Muscle of arm (tissue), 14 donors: ENCODE data around the gene GALNT16. TPM values are rescaled to one million over a fixed set of nuclear protein-coding genes. Genes with fewer than 3 reads are reported as not detected.
A peak's percentile ranks its signal among the peaks of the same experiment; 100 is the strongest.
"Not testable (repeated sequence)": the region's sequence is repeated elsewhere in the genome, so short reads cannot be mapped to it uniquely, and the experiment has no call there.

Experiments
- DNase-seq: peaks from one replicate; pipeline ENCODE4 v3.0.0-alpha.2; 2013
- long read RNA-seq, 11 donors: transcript quantifications; one replicate each; lab custom pipeline, GENCODE V29; 2026
- polyA plus RNA-seq, 12 donors: library from polyadenylated mRNA; unstranded; fragments of 120-200 nt; gene quantifications; one replicate each; pipeline ENCODE4 v1.2.1, GENCODE V29; 2013; ENCODE audit not compliant: insufficient read length in 12 of 12

Gene GALNT16
- 10 to 100 TPM in 11 of 12 donors, not detected in 1; 21.3 to 64.5 (median 28.7) TPM for polyA plus RNA-seq
- long read RNA-seq, donor 1 = 0 reads
- long read RNA-seq, donor 2, full-length matches to known transcripts = 4 of 4 reads
- long read RNA-seq, donor 2, partial matches to known transcripts = 0 of 4 reads
- long read RNA-seq, donor 2, other reads (novel, unspliced or antisense) = 0 of 4 reads
- long read RNA-seq, donor 3, full-length matches to known transcripts = 2 of 7 reads
- long read RNA-seq, donor 3, partial matches to known transcripts = 5 of 7 reads
- long read RNA-seq, donor 3, other reads (novel, unspliced or antisense) = 0 of 7 reads
- long read RNA-seq, donor 4 = 0 reads
- long read RNA-seq, donor 5, full-length matches to known transcripts = 6 of 6 reads
- long read RNA-seq, donor 5, partial matches to known transcripts = 0 of 6 reads
- long read RNA-seq, donor 5, other reads (novel, unspliced or antisense) = 0 of 6 reads
- long read RNA-seq, donor 6, full-length matches to known transcripts = 3 of 3 reads
- long read RNA-seq, donor 6, partial matches to known transcripts = 0 of 3 reads
- long read RNA-seq, donor 6, other reads (novel, unspliced or antisense) = 0 of 3 reads
- long read RNA-seq, donor 7, partial matches to known transcripts = 0 of 1 reads
- long read RNA-seq, donor 7, other reads (novel, unspliced or antisense) = 0 of 1 reads
- long read RNA-seq, donor 8, full-length matches to known transcripts = 4 of 4 reads
- long read RNA-seq, donor 8, partial matches to known transcripts = 0 of 4 reads
- long read RNA-seq, donor 8, other reads (novel, unspliced or antisense) = 0 of 4 reads
- long read RNA-seq, donor 9, full-length matches to known transcripts = 3 of 3 reads
- long read RNA-seq, donor 9, partial matches to known transcripts = 0 of 3 reads
- long read RNA-seq, donor 9, other reads (novel, unspliced or antisense) = 0 of 3 reads
- long read RNA-seq, donor 10, full-length matches to known transcripts = 5 of 148 reads
- long read RNA-seq, donor 10, partial matches to known transcripts = 32 of 148 reads
- long read RNA-seq, donor 10, other reads (novel, unspliced or antisense) = 111 of 148 reads
- long read RNA-seq, donor 11, full-length matches to known transcripts = 3 of 3 reads
- long read RNA-seq, donor 11, partial matches to known transcripts = 0 of 3 reads
- long read RNA-seq, donor 11, other reads (novel, unspliced or antisense) = 0 of 3 reads

DNA sequence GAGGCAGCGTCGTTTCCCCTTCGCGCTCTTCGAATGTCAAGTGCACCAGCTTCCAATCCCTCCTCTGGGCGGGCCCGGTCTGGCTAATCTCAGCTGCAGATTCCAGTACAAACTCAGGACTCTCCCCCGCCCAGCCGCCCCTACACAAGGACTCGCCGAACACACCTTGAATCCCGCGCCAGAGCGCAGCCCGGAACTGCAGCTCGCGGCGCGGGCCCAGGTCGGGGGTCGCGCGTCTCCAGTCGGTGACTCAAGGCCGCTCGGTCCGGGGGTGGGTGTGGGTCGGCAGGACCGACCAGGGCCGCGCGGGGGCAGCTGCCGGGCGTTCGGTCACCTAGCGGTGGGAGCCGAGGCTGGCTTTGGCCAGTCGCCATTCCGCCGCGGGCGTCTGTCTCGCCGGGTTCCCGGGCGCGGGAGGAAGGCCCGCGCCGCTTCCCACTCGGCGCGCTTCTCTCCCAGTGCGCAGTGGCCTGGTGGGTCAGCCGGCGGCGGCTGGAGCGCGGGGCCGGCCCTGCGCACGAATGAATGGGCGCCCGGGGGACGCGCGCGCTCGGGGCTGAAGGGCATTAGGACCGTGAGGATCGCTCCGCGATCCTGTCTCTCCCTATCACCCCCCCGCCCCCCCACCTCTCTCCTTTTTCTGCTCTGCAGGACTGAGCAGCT is at the start of gene GALNT16:
Gene GALNT16, plus strand, starts transcription at position 632 of the 663 bp plus-strand sequence. CDS start 133 bp downstream, outside the sequence.
- peak; percentile 62 for DNase-seq

DNA sequence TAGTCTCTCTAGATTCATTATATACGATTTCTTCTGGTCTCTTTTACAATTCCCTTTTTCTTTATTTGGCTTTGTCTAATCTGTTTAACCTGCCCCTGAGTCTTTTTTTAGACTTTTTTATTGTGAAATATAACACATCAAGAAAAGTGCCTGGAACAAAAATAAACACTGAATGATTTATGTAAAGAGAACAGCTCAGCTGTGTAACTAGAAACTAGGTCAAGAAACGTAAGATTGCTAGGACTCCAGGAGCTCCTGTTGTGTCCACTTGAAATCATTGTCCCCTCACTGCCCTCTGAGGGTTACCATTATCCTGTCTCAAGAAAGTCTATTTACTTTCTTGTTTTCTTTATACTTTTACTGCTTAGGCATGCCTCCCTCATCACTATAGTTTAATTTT is 45.6 kb upstream of the GALNT16 start:
- no peak for DNase-seq

DNA sequence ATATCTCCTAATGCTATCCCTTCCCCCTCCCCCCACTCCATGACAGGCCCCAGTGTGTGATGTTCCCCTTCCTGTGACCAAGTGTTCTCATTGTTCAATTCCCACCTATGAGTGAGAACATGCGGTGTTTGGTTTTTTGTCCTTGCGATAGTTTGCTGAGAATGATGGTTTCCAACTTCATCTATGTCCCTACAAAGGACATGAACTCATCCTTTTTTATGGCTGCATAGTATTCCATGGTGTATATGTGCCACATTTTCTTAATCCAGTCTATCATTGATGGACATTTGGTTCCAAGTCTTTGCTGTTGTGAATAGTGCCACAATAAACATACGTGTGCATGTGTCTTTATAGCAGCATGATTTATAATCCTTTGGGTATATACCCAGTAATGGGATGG is 42.3 kb upstream of the GALNT16 start:
- not testable (repeated sequence) for DNase-seq

GRCh38 chr14:69224946-69225345 is 35.0 kb upstream of the GALNT16 start:
- no peak for DNase-seq

DNA sequence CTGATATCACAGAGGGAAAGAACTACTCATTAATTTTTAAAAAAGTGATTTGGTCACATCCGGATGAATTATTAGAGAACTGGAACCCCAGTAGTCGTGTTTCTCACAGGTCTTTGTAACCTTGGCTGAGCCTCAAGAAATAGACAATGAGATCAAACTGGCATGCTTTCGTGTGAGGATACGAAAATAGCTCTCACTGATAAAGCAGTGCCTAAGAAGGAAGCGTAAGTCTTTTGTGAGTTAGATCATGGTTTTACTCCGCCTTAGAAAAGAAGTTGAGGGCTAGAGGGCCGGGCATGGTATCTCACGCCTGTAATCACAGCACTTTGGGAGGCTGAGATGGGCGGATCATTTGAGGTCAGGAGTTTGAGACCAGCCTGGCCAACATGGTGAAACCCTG is 33.8 kb upstream of the GALNT16 start:
- no peak for DNase-seq

- no peak for DNase-seq
Observed at GRCh38 chr14:69226736-69227135, 33.2 kb upstream of the GALNT16 start.

DNA sequence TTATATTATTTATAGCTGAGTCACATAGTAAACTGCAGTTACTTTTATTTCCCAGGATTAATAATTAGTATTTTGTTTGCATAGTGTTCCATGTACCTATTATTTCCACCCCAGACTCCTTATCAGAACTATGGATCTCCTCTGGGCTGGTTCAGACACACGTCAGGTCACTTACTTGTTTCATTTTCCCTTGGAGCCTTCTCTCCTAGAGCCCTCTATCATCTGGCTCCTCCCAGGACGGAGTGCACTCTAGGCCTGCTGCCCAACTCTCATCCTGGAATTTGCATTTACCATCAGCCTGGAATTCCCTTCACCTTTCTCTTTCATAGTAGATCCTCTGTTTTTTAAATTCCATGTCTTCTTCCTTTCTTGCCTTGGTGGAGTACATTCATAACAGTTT is 28.5 kb upstream of the GALNT16 start:
- DNase-seq = no peak

DNA sequence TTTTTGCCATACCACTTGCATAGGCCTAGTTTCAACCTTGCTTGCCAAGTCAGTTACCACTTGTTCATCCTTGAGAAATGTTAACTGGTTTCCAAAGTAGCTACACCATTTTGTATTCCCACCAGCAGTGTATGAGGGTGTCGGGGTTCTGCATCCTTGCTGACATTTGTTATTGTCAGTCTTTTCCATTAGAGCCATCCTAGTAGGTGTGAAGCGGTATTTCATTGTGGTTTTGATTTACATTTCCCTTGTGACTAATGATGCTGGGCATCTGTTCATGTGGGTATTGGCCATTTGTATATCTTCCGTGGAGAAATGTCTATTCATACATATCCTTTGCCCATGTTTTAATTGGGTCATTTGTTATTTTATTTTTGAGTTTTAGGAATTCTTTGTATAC is 27.6 kb upstream of the GALNT16 start:
- no peak for DNase-seq

DNA sequence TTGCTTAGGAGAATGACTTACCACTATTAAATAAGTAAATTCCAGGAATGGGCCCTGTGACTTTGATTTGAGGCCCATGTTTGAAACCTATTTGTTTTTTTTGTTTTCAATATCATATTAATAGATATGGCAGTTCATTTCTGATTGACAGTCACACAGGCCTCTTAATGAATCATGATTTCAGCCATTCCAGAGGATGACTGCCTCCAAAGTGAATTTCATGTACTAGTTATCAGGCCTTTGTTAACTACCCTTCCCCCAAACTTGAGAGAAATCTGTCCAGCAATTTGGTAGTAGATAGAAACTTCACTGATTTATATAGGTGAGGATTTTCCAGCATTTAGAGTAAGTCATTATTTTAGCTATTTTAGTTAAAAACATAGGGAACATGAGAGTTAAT is 25.9 kb upstream of the GALNT16 start:
- DNase-seq = no peak

GRCh38 chr14:69235708-69236107 is 24.2 kb upstream of the GALNT16 start:
- no peak for DNase-seq

- no peak for DNase-seq
Observed at GRCh38 chr14:69237142-69237541, 22.8 kb upstream of the GALNT16 start.

DNA sequence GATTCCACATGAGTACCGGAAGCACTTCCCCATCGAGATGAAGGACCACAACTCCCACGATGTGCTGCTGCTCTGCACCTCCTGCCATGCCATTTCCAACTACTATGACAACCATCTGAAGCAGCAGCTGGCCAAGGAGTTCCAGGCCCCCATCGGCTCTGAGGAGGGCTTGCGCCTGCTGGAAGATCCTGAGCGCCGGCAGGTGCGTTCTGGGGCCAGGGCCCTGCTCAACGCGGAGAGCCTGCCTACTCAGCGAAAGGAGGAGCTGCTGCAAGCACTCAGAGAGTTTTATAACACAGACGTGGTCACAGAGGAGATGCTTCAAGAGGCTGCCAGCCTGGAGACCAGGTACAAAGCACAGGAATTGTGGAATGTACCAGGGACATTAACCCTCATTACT is 22.4 kb upstream of the GALNT16 start:
- no peak for DNase-seq

DNA sequence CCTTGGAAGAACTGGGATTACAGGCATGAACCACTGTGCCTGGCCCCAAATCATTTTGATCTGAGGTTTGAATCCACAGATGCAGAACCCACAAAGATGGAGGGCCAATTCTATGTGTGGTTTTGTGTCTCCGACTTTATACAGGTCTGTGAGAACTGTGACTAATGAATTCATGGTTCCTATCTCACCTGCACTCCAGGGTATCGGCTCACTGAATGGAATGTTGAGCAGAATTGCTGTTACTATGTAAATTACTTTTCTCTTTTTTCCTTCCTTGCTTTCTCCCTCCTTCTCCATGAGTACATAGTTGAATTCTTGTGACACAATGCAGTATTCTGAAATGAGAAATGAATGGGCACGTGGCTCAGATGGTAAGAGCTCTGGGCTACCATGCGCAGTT is 21.1 kb upstream of the GALNT16 start:
- DNase-seq = no peak

GRCh38 chr14:69240527-69241173 is 19.3 kb upstream of the GALNT16 start:
- DNase-seq = no peak

DNA sequence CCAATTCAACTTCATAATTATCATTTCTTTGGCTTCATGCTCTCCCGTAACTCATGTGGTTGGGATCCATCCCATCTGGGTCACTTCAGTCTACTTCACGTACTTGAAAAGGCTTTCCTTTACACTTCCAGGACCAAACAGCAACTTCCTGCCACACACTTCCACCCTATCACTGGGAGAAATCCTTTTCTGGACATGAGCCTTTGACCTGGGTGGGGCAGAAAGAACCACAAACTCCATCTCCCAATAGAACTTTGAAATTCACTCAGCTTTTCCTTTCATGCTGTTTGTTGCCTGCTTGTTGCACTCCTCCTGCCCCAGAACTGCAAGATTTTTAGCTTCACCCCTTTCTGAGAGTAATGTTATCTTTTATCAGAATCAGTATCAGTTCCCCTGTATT is 18.4 kb upstream of the GALNT16 start:
- DNase-seq = no peak

GRCh38 chr14:69242311-69243224 is 17.4 kb upstream of the GALNT16 start:
- DNase-seq = peak; percentile 77

DNA sequence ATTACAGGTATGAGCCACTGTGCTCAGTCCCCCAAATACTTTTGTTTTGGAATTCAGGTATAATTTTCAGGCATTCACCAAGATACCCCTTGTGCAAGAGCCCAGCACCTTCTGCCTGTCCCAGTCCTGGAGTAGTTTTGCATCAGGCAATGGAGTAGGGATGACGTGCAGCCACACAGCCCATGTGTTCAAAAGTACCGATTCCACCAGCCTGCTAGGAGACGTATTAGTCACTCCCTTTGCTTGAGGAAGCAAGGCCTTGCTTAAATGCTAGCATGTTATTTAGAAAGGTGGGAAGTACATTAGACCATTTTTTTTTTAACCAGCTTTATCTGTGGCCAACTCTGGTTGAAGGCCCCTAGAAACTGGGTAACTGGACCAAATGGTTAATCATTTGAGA is 15.0 kb upstream of the GALNT16 start:
- DNase-seq = no peak

DNA sequence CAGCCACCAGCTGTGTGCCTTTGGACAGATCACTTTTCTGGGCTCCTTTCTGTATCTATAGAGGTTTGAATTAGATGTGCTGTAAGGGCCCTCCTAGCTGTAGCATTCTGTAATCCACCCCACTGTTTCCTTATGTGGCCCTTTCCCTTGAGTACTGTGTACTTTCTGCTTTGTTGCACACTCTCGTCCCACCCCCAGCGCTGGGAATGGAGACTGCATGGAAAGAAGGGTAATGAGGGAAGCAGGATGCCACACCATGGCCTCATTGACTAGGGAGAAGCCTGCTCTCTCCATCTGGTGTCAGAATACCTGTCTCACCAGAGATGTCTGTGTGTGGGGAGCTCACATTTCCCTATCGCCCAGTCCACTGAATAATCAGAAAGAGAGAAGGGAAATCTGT is 13.6 kb upstream of the GALNT16 start:
- no peak for DNase-seq

GRCh38 chr14:69247676-69248440 is 12.1 kb upstream of the GALNT16 start:
- DNase-seq = peak; percentile 90
